Superior temporal gyrus (tissue), 1 donor: ENCODE measurements around the gene EHD1.

Experiments used
- DNase-seq: peaks from one replicate; pipeline ENCODE4 v3.0.0-alpha.2; 2016; ENCODE audit errors: extremely low spot score

Gene EHD1

DNA sequence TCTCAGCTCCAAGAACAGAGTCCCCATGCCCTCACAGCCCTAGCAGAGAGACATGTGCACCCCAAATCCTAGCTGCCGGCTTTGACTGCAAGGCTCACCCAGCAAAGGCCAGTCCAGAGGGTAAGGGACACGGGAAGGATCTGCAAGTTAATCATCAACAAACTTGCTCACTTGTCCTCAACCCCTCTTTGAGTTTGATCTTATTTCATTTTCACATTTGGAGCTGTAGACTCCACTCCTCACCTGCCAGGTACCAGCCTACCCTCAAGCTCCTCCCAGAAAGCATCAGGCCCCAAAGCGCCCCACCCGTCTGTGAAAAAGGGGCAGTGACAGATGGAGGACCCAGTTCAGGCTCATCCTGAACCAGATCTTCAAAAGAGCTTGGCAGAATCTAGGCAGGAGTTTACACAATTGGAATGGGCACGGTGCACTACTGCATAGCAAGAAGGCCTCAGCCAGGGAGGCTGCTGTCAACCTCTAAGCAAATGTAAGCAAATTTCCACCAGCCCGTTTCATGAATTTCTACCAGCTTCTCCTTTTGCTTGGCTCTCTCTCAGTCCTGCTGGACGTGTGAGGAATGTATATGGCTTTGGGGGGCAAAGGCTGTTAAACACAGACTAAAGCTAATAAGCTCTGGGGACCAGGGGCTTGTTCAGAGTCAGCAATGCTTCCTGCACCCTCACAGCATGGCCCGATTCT is 5.5 kb downstream of the EHD1 start:
- DNase-seq: no peak

DNA sequence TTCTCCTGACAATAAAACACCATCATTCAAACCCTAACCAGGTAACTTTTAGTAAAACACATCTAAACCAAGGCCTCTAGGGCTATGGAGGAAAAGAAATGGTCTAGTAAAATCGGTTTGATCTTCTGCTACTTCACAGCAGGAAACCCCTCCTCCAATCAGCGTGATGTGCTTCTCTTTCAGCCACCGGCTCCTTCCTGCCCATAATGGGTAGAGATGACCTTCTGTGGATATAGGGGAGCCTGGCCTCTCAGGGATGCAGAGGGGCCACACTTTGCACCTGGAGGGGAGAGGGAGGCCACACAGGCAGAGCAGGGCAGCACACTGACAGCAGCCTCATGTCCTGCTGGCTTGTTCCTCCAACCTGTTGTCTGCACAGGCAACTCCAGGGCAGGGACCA is 6.9 kb downstream of the EHD1 start:
- DNase-seq: no peak

DNA sequence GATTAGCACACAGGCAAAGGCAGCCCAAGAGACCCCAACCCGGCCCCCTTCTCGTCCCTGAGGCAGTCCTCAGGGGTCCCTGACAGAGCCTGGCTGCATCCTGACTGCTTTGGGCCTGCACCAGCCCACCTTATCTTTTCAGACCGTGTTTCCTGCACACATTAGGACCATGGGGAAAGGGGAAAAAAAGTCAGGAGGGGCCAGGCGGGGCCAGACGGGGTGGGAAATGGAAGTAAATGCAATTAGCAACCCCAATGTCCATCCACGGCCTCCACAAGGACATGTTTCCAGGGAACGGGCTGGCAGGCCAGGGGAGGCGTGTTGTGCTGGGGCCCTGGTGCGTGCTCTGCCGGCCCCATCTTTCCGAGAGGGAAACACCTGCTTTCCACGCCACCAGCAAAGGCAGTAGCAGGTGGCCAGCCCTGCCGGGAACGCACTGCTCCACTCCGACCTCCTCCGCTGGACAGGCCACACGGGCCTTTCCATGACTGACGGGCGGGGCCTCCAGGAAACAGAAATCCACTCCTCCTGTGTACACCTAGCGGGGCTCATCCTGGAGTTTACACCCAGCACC is 7.4 kb downstream of the EHD1 start:
- no peak for DNase-seq

DNA sequence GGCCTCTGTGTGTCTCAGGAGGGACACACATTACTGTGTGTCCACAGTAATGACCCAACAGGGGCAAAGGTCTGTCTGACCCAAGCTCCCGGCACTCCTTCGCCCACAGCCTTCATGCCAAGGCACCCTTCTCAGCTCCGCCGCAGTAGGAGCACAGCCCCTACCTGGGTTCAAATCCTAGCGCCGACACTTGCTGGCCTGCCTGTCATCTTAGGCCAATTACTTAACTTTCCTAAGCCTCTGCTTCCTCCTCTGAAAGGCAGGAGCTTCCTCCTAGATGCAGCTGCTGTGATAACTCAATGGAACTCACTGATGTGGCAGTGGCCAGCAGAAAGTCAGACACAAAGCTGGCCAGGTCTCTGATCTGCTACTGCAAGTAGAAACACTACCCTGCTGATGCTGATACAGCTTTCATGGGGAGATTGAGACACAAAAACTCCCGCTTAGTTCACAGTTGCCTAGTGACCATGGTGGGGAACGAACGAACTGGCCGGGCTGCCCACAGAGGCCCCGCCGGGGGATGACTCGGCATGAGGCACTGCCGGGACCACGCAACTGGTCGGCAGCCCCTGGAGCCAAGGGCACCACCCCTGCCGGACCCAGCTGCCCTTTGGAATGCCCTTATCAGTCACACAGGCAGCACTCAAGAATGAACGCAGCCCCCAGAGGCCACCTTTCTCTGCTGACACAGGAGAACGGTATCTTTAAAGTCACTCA is 8.1 kb downstream of the EHD1 start:
- DNase-seq: no peak

DNA sequence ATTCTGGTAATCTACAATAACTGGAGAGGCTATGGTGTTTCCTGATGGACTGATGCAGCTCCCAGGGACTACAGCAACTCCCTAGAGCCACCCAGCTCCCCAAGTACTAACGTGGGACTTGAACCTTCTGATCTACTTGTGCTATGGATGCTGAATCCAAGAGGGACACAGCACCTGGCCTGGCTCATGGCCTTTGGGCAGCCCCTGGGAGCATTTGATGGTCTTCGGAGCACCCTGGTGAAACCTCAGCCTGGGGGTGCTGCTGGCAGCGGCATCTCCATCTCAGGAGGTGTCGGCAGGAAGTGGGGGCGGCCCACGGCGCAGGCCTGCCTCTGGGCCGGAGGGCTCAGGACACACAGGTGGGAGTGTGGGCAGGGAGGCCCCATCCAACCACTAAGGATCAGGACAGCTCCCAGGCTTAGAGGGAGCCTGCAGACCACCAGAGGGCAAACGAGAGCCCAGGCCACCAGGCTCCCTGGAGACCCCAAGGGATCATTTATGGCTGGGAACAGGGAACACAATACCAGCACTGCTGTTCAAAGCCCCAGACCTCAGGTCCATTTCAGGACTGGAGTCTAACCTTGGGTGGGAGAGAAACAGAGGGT is 8.7 kb downstream of the EHD1 start:
- no peak for DNase-seq

DNA sequence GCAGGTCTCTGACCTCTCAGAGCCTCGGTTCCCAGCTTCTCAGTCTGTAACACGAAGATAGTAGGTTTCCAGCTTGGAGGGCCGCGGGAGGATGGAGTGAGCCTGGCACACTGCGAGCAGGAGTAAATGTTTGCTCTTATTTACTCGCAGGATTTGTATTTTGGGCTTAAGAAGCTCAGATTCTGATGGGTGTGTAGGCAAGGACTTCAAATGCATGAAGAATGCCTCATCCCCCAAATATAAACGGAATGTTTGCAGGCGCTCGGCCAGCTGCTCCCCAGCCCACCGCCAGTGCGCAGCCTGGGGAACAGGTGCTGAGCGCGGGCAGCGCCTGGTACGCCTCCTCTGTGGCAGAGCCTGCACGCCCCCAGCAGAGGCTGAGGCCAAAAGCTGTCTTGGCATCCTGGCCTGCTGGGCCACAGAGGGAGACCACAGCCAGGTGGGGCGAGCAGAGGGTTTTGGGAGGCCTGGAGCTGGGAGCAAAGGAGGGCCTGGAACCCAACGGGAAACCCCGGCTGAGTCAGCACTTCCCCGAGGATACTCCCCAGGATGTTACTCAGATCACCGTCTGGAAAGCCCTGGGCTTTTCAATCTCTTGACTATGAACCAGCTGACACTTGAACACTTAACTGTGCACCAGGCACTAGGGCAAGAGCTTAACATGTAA is 9.4 kb downstream of the EHD1 start:
- peak; percentile 47 for DNase-seq

DNA sequence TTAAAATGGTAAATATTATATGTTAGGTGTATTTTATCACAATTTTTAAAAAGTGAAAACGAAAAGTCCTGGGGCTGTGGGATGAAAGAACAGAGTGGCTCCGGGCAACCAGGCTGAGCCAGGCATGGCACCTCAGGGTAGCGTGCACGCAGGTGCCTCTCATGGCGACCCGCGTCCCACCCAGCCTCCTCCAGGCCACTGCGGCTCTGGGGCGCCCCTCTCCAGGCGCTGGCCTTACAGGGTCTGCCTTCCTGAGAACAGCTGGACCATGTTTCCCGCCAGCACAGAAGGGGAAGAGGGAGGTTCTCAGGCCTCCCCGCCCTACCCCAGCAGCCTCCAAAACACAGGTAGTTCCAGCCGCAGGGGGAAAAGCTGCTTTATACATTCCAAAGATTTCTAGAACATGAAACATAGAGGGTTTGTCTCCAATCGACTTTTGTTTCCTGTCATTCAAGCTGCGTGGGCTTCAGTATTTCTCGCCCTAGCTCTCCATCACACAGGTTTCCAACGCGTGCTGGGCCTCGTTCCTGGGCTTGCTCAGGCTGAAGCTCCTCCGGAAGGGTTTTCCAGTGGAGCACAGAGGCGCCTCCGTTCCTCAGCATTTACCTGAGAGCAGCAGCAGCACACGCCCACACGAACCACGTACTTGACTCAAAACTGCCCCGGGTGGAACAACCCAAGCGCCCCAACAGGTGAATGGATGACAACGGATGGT is 10.5 kb downstream of the EHD1 start:
- DNase-seq: no peak

DNA sequence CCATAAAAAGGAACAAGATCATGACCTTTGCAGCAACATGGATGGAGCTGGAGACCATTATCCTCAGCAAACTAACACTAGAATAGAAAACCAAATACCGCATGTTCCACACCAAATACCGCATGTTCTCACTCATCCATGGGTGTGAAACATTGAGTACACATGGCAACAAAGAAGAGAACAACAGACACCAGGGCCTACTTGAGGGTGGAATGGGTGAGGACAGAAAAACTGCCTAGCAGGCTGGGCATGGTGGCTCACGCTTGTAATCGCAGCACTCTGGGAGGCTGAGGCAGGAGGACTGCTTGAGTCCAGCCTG is 12.3 kb downstream of the EHD1 start:
- no peak for DNase-seq

DNA sequence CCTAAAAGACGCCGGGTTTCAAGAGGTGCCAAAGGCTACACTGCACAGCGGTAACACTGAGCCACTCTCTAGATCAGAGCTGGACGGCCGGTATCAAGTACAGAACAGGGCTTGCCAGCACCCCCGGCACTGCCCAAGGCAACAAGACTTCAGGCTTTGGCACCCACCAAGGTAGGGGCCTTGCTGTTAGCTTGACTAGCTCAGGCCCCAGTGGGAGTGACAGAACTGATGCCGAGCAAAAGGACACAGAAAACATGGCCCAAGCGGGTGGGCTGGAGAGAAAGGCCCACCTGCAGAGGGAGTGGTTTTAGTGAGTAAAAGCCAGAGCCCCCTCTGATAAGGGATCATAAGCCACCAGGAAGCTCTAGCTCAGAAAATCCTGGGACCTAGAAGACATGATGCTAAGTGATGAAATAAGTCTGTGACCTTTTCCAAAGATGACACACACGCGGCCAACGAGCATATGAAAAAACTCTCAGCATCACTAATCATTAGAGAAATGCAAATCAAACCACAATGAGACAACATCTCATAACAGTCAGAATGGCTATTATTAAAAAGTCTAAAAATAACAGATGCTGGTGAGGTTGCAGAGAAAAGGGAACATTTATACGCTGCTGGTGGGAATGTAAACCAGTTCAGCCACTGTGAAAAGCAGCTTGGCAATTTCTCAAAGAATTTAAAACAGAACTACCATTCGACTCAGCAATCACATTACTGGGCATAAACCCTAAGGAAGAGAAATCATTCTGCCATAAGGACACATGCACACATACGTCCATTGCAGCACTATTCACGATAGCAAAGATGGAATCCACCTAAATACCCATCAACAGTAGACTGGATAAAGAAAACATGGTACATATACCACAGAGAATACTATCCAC is 12.9 kb downstream of the EHD1 start:
- no peak for DNase-seq

DNA sequence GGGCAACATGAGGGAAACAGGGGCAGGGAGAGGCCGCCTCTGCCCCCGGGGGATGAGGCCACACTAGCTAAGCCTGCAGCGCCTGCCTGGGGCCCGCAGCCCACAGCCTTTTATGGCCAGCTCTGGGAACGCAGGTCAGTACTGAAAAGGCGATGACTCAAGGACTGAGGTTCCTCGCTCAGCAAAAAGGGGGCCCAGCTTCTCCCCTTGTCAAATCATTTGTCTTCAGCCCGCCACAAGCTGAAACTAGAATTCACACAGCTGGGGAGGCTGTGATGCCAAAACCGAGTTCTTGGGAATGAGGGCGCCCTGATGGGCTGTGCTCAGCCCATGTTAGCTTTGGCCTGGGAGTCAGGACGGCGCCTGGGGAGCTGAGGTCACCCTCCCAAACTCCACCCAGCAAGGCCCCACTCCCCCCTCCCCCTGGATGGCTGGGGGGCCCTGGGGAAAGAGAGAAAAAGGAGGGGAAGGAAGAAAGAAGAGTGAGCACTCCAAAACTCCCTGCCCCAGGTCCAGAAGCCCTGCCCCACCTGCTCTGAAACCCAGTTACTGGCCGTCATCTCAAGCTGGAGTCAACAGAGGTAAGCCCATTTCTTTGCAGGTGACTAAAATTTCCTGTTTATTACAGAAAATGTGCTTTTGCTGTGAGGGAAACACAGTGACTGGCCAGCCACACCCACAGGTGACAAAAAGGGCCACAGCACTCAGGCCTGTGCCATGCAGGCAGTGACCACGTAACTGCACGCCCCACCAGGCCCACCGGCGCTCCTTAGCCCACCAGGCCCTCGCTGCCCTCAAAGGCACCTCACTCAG is 13.7 kb downstream of the EHD1 start:
- DNase-seq: no peak

DNA sequence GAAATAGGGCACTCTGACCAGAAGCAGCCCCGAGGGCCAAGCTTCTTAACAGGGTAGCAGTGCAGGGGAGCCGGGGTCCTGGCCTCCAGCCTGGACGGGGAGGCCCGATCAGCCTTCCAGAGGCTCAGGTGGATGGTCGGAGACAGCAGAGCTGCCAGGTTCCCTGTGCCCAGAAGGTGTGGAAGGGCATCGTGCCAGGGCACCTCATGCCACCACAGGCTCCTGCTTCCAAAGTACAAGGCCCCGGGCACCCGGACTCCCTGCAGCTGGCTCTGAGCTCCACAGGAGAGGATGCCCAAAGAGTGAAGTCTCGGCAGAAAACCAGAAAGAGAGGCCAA is 14.3 kb downstream of the EHD1 start:
- no peak for DNase-seq

DNA sequence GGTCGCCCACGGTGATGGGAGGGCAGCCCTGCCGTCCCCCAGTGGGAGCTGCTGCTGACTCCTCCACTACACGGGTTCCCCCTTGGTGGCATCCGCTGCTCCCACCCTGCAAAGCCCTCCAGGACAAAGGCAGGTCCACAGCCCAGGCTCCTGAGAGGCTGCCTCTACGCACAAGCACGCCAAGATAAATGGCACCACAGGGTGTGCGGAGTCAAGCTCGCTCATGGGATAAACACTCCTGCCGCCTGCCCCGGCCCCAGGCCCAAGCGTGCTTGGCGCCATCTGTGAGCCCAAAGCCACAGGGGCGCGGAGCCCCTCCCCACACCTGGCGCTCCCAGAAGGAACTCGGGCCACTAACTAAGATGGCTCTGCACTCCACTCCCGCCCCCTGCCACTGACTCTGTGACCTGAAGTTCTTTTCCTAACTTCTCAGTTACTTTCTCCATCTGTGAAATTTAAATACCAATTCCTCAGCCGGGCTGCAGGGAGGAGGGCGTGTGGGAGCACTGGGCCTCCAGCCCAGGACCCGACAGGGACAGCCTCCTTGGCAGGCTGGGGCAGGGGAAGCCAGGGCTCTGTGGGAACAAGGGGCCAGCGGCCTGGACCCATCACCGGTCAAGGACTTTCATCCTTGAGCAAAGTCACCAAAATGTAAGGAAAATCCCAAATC is 14.9 kb downstream of the EHD1 start:
- no peak for DNase-seq

DNA sequence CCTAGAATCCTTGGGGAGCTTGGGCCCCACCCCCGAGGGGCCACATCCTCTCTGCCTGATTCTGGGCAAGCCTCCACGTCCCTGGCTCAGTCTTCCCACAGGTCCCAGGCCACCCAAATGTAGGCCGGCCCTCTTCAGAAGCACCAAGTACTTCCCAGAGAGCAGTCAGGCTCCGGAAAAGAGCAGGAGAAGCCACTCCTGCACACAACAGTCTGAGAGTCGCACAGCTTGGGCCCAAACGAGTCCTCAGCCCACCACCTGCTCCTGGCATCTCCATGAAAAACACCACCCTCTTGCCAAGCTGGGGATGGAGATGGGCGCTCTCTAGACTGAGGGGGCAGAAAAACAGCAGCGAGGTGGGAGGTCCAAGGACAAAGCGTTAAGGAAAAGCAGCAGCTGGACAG is 15.4 kb downstream of the EHD1 start:
- DNase-seq: no peak

DNA sequence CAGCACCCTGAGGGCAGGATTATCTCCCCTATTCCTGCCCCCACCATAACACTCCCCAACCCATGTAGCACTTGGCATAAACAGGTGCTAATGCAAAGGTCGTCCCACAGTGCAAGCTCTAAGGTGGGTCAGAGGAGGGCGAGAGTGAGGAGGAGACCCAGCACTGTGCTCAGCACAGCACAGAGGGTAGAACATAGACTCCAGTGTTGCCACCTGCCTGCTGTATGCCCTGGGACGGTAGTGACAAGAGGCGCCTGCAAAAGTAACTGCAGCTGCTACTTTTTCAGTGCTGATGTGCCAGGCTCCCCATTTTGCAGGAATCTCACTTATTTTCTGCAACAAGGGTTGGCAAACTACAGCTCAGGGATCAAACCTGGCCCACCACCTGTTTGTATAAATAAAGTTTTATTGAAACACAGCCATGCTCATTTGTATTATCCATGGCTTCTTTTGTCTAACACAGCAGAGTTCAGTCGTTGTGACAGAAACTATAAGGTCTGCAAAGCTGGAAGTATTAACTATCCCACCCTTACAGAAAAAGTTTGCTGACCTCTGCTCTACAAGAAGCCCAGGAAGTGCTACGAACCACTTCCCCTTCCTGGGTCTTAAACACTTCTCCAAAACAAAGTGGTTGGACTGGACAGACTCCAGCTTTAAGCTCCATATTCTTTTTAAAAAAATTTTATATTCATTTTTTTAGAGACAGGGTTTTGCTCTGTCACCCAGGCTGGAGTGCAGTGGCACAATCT is 17.0 kb downstream of the EHD1 start:
- DNase-seq: no peak

DNA sequence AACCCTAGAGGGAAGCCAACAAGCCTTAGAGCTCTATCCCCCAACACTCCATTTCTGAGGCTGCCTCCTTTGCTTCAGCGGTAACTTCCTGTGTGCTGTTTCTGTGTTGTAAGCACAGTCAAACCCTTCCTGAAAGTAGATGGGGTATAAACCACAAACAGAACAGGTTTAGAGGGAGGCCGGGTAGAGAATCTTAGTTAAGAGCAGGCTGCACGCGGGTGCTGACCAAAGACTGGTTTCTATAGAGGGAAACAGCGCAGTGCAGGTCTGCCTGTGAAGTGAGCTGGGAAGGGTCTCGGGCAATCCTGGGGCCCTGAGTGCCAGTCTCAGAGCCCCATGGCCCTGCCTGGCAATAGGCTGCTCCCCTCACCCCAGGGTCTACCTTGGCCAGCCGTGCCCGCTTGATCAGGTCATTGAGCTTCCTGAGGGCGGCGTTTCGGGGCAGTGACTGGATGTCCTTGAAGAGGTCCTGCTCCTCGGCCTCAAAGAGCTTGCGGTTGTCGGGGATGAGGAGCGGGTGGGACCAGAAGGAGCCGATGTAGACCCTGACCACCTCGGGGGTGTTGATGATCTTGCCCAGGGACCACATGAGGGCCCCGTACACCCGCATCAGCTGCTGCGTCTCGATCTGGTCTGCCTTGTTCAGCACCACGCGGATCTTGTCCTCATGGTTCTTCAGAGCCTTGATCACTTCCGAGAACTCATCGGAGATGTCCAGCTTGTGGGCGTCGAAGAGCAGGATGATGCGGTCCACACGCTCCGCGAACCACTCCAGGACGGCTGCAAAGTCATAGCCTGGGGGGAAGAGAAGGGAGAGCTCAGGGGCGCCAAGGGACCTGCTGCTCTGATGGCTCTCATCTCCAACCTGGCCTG is 18.6 kb downstream of the EHD1 start:
- no peak for DNase-seq

DNA sequence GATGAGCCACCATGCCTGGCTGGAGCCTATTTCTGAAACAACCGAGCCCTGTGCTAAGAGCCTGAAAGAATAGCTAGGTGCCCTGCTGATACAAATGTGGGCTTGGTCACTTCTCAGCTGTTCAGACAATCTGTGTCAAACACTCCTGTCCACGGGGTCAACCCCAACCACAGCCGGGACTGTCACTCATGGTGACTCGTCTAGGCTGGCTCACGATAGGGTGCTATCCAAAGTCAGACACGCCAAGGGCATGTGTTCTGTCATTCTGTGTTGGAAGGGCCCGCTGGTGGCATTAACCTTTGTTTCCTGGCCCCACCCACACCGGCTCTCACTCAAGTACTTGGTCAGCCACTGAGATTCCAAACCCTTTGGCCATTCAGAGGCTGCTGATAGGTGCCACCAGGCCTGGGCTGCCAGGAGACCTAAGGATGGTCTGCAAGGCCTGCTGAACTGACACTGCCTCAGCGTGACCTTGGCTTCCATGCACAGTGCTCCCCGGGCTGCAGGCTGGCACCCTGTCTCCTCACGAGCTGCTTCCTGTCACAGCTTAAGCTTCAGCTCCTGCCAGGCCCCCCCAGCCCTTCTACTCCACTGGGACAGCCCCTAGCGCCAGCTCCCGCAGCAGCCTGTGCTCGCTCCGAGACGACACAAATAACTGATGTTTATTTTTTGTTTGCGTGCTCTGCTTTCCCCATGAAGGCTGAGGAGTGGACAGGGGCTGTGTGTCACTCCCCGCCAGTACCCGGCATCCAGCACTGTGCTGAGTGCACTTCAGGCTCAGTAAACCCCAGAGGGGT is 19.8 kb downstream of the EHD1 start:
- DNase-seq: no peak

DNA sequence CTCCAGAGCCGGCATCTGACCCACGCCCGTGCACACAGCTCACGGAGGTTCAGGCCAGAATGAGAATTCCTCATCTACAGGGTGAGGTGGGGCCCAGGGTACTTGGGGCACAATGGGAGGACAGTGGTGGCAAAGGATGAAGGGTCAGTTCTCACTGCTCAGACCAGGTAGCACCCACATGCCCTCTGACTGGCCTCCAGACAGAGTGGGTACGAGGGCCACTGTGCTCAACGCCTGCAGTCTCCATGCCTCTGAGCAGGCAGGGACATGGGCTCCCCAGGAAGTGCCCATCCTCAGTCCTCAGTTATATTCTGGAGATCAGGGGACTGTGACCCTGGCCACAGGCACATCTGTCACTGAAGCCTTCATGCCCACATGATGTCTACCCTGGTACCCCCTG is 20.9 kb downstream of the EHD1 start:
- no peak for DNase-seq
